Measurements from ENCODE around the gene PPM1J. TPM values are rescaled to one million over a fixed set of nuclear protein-coding genes. Genes with fewer than 3 reads are reported as not detected.

The PPM1J gene
- total and polyA plus RNA-seq, 9 of the 15 experiments (the other 6 are each of a cell fraction or from before 2014, with no cell fraction given) = 0.25 to 10.5 (median 4.2) TPM

GRCh38 chr1:112700290-112701226, 14.6 kb downstream of the PPM1J start (continued):
- TF ChIP-seq XRCC4 (IDR thresholded peaks at IDR 0.05; ENCODE audit: extremely low read depth, insufficient read depth, insufficient read length) = no peak
- peak; percentile 71; the same call in 1 of the 2 replicates for TF ChIP-seq ETV5 (CRISPR knock-in tag; IDR thresholded peaks at IDR 0.05; ENCODE audit: low read depth)
- TF ChIP-seq ZNF766 (CRISPR knock-in tag; conservative IDR thresholded peaks at IDR 0.05) = 0 out of 2 replicates have a peak, but pooled peaks have one; percentile 15
- TF ChIP-seq MEF2A (IDR thresholded peaks at IDR 0.05; ENCODE audit: control insufficient read depth, low read depth, low read length) = peak; percentile 97
- TF ChIP-seq TAF15 (IDR thresholded peaks at IDR 0.05; ENCODE audit: low read depth, low read length) = no peak
- no peak for TF ChIP-seq SETDB1 (IDR thresholded peaks at IDR 0.05; ENCODE audit: low read length)
- TF ChIP-seq HINFP (tag; conservative IDR thresholded peaks at IDR 0.05; ENCODE audit: low read depth) = no peak
- no peak for TF ChIP-seq ZNF253 (CRISPR knock-in tag; conservative IDR thresholded peaks at IDR 0.05)
- TF ChIP-seq, protein P1, sequence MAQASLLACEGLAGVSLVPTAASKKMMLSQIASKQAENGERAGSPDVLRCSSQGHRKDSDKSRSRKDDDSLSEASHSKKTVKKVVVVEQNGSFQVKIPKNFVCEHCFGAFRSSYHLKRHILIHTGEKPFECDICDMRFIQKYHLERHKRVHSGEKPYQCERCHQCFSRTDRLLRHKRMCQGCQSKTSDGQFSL (CRISPR knock-in tag; IDR thresholded peaks at IDR 0.05) = peak; percentile 84
- TF ChIP-seq, protein P1 (tag; IDR thresholded peaks at IDR 0.05) = peak in 1 of 2 experiments; percentile 69; a peak in 2 of 4 replicates
- no peak for TF ChIP-seq HDAC3 (IDR thresholded peaks at IDR 0.05; ENCODE audit: borderline replicate concordance, partially characterized antibody)
- TF ChIP-seq, protein P2, sequence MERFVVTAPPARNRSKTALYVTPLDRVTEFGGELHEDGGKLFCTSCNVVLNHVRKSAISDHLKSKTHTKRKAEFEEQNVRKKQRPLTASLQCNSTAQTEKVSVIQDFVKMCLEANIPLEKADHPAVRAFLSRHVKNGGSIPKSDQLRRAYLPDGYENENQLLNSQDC (CRISPR knock-in tag; IDR thresholded peaks at IDR 0.05) = no peak
- TF ChIP-seq TSC22D4 (tag; IDR thresholded peaks at IDR 0.05) = no peak
- TF ChIP-seq PPARD (CRISPR knock-in tag; IDR thresholded peaks at IDR 0.05) = no peak
- no peak for TF ChIP-seq NR2C2 (CRISPR knock-in tag; IDR thresholded peaks at IDR 0.05)
- TF ChIP-seq NR2C2 (tag; IDR thresholded peaks at IDR 0.05) = peak; percentile 87
- TF ChIP-seq, protein P3, sequence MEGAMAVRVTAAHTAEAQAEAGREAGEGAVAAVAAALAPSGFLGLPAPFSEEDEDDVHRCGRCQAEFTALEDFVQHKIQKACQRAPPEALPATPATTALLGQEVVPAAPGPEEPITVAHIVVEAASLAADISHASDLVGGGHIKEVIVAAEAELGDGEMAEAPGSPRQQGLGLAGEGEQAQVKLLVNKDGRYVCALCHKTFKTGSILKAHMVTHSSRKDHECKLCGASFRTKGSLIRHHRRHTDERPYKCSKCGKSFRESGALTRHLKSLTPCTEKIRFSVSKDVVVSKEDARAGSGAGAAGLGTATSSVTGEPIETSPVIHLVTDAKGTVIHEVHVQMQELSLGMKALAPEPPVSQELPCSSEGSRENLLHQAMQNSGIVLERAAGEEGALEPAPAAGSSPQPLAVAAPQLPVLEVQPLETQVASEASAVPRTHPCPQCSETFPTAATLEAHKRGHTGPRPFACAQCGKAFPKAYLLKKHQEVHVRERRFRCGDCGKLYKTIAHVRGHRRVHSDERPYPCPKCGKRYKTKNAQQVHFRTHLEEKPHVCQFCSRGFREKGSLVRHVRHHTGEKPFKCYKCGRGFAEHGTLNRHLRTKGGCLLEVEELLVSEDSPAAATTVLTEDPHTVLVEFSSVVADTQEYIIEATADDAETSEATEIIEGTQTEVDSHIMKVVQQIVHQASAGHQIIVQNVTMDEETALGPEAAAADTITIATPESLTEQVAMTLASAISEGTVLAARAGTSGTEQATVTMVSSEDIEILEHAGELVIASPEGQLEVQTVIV (CRISPR knock-in tag; IDR thresholded peaks at IDR 0.05; ENCODE audit: borderline replicate concordance) = no peak
- TF ChIP-seq ZNF217 (CRISPR knock-in tag; IDR thresholded peaks at IDR 0.05) = no peak
- peak; percentile 67 for TF ChIP-seq TAF1 (IDR thresholded peaks at IDR 0.05; ENCODE audit: control insufficient read depth, extremely low read depth, insufficient read depth, low read length, severe bottlenecking)
- TF ChIP-seq MAFG (tag; conservative IDR thresholded peaks at IDR 0.05) = peak; percentile 74
- TF ChIP-seq CAMTA2 (CRISPR knock-in tag; conservative IDR thresholded peaks at IDR 0.05) = no peak
